Right lung (tissue), 5 donors: ENCODE results near the gene TCL1B. TPM values are rescaled to one million over a fixed set of nuclear protein-coding genes. Genes with fewer than 3 reads are reported as not detected.

ENCODE experiments used
- DNase-seq, 2 donors: peaks; one replicate each; pipeline ENCODE4 v3.0.0-alpha.2; 2013
- polyA plus RNA-seq, 5 donors: library from polyadenylated mRNA; unstranded; fragments of 120-200 nt; gene quantifications; one replicate each; pipeline versions ENCODE4 v1.2.1 to v1.2.3, GENCODE V29; 2013; ENCODE audit warnings: inconsistent platforms in 1 of 5, low replicate concordance in 1 of 5; ENCODE audit not compliant: insufficient read length in 5 of 5, insufficient read depth in 1 of 5

TCL1B gene
- polyA plus RNA-seq, 5 donors: 0.16 to 0.28 TPM; not detected in 3

DNA sequence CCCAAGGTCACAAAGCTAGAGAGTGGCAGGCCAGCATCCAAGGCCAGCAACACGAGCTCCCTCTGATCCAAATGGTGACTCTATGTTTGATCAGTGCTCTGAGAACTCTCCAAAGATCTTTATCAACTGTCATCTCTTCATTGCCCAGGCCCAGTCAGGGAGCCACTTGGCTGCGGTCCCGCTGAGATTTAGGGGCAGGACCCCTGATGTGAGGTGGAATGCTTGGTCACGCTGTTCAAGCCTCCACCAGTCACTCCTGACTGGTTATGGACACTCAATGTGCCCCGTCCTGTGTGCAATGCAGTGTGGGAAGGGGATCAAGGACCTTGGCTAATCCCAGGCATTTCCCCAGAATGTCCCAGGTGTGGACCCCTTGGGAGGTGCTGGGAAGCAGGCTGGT is 19.8 kb upstream of the TCL1B start:
- DNase-seq: no peak

GRCh38 chr14:95667249-95667693 is 19.0 kb upstream of the TCL1B start:
- DNase-seq: no peak

DNA sequence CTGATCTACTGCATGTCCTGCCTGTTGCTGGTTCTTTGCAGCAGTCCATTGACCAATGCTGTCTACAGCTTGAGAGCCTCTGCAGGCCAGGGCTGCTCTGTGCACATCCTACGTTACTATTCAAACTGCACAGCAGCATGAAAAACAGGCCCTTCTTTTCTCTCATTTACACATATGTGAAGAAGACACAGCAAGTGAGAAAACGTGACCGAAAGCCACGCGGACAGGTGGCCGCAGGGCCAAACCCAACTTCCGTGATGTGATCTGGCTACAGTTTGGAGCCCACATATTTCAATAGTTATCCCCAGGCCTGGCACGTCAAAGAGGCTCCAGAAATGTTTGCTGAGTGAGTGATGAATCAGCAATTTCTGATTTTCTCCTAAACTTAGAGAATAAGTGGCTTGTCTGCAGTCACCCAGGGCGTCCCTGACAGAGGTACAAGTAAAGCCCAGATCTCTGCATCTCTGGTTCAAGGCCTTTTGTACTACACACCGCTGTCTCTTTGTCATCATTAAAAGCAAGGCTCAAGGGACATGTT is 17.9 kb upstream of the TCL1B start:
- DNase-seq: no peak

- DNase-seq: no peak
These were observed 11.6 kb upstream of the TCL1B start for GRCh38 chr14:95674613-95675012.

- DNase-seq: no peak
These were observed 10.7 kb upstream of the TCL1B start for GRCh38 chr14:95675486-95675885.

- no peak for DNase-seq
These were observed 8.9 kb upstream of the TCL1B start for GRCh38 chr14:95677179-95677835.

DNA sequence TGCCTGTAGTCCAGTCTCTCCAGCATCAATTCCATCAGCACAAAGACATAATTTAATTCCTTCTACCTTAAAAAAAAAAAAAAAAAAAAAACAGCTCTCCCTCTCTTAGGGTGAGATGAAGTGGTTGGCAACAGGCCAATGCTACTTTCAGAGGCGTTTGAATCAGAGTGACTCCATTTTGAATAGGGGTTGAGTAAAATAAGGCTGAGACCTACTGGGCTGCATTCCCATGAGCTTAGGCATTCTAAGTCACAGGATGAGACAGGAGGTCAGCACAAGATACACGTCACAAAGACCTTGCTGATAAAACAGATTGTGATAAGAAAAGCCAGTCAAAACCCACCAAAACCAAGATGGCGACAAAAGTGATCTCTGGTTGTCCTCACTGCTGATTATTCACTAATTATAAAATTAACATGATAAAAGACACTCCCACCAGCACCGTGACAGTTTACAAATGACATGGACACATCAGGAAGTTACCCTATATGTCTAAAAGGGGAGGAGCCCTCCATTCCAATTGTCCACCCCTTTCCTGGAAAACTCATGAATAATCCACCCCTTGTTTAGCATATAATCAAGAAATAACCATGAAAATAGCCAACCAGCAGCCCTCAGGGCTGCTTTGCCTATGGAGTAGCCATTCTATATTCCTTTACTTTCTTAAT is 6.9 kb upstream of the TCL1B start:
- no peak for DNase-seq

DNA sequence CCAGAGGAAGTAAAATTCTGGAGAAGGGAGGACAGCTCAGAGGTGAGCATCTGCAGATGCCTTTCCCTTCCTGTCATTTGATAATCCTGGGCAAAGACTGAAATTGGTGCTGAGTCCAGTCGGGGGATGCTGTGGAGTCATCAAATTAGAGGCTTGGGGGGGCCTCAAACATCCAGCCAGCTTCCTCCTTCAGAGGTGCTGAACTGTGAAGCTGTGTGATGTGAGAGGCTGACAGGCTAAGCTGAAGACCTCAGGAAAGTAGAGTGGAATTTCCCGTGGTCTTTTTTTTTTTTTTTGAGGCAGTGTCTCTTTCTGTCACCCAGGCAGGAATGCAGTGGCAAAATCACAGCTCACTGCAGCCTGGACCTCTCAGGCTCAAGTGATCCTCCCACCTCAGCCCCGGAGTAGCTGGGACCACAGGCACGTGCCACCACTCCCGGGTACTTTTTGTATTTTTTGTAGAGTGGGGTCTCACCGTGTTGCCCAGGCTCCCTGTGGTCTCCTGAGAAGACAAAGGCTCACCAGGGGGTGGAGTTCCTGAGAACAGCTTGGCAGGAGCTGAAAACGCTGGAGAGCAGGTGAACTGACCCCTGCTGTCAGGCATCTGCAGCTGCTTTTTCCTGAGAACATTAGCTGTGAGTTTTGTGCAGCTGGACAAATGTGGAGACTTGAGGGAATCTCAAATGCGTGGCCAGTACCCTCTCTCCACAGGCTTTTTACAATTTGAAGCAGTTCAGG is 6.1 kb upstream of the TCL1B start:
- DNase-seq: no peak

DNA sequence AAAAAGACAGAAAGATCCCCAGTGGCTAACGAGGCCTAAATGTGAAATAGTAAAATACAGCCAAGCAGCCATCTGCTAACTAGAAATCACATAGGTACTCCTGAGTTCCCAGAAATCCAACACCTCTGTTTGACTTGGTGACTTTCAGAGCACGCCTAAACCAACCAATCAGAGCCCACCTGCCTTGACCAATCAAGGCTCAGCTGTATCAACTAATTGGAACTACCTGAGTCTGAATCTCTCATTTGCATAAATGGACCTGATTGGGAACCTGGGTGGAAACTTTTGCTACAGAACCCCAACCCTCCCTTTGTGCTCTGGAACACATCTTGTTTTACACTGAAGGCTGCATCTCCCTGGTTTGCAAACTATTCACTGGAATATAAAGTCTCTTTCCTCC is 5.1 kb upstream of the TCL1B start:
- DNase-seq: no peak

DNA sequence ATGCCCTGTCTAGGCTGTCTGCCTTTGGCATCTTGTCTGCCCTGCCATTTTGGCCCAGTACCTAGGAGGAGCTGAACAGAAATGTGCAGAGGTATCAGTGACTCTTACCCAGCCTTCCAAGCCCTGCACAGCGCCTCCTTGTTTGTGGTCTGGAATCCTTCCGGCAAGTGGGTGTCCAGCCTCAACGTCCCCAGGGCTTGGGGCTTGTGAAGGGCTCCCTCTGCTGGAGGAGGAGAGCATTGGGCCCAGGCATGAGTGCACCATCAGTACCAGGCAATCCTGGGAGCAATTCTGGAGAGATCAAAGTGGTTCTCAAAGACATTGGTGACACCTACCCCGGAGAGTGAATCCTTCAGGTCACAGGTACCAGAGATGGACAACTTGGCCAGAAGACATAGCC is 2.4 kb upstream of the TCL1B start:
- DNase-seq: no peak

- no peak for DNase-seq
These were observed 709 bp downstream of the TCL1B start for GRCh38 chr14:95686935-95687334.

- no peak for DNase-seq
These were observed 3.2 kb downstream of the TCL1B start for GRCh38 chr14:95689441-95689840.

GRCh38 chr14:95690815-95691214 is 4.6 kb downstream of the TCL1B start:
- no peak for DNase-seq

GRCh38 chr14:95691591-95691990 is 5.4 kb downstream of the TCL1B start:
- DNase-seq: no peak

DNA sequence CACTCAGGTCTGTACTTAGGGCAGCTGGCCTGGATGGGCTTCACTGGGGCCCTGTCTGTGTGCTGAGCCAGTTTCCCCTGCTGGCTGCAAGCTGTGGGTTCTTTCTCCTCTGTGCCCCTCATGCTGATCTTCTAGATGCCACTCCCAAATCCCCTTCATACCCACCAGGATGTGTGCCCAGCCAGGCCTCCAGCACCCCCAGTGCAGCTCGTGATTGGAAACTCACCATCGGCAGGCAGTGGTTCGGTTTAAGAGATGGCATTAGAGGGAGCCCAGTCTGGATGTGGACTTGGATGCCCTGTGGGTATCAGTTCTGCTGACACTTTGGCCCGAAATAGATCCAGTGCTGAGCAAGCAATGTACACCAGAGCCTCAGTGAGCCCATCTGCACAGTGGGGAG is 5.9 kb downstream of the TCL1B start:
- no peak for DNase-seq

DNA sequence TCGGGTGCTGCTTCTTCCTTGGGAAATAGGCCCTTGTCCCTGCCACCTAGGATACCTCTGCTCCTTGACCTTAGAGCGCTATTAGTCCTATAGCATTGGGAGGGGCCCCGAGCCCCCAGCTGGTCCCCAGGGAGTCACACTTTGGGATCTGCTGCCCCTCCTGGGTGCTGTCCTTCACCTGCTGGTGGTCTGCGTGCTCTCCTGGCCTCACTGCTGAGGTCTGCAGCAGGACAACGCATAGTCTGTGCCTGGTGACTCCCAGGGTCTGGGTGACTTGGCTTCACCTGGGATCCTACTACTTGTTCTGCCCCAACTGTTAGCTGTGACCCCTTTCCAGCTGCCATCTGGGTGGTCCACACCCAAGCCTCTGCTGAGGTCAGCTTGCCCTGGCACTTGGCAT is 8.8 kb downstream of the TCL1B start:
- no peak for DNase-seq

DNA sequence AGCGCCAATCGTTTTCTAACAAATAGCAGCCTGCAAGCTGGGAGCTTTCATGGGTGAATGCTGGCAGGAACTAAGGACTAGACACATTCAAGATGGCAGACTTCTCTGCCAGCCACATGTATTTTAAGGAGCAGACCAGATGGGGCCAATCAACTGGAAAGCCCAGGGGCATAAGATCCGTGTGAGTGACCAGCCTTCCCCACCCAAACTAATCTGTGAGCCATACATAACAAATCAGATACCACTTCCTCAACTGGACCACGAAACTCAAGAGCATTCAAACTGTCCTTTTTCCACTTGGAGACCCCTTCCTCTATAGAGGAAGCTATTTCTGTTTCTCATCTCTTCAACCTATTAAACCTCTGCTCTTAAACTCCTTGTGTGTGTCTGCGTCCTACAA is 9.7 kb downstream of the TCL1B start:
- no peak for DNase-seq

- DNase-seq: no peak
These were observed 10.5 kb downstream of the TCL1B start for GRCh38 chr14:95696741-95697140.

GRCh38 chr14:95697764-95698163 is 11.5 kb downstream of the TCL1B start:
- no peak for DNase-seq

- no peak for DNase-seq
These were observed 12.1 kb downstream of the TCL1B start for GRCh38 chr14:95698287-95698686.

- DNase-seq: no peak
These were observed 13.2 kb downstream of the TCL1B start for GRCh38 chr14:95699412-95699811.

GRCh38 chr14:95700221-95700976 is 14.2 kb downstream of the TCL1B start:
- no peak for DNase-seq
